ENCODE results near the gene ANKS1A.
"Not testable (repeated sequence)": the region's sequence is repeated elsewhere in the genome, so short reads cannot be mapped to it uniquely, and the experiment has no call there.

Gene ANKS1A

DNA sequence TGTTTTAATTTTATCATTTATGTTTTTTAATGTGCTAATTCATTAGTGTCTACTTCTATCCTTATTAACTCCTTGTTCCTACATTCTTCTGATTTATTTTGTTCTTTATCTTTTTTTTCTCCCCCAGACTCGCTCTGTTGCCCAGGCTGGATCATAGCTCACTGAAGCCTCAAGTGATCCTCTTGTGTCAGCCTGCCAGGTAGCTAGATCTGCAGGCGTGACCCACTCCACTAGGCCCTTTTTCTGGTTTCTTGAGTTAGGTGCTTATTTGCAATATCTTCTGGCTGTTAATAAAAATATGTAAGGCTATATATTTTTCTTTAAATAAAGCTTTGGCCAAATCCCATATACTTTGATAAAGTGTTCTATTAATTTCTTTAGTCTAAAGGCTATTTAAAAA, 4.1 kb upstream of the ANKS1A start:
- DNase-seq, result no peak

DNA sequence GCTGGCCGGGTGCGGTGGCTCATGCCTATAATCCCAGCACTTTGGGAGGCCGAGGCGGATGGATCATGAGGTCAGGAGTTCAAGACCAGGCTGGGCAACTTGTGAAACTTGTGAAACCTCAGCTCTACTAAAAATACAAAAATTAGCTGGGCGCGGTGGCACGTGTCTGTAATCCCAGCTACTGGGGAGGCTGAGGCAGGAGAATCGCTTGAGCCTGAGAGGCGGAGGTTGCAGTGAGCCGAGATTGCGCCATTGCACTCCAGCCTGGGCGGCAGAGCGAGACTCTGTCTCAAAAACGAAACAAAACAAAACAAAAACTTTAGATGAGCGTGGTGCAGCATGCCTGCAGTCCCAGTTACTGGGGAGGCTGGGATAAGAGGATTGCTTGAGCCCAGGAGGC, 3.2 kb upstream of the ANKS1A start:
- not testable (repeated sequence) for DNase-seq

DNA sequence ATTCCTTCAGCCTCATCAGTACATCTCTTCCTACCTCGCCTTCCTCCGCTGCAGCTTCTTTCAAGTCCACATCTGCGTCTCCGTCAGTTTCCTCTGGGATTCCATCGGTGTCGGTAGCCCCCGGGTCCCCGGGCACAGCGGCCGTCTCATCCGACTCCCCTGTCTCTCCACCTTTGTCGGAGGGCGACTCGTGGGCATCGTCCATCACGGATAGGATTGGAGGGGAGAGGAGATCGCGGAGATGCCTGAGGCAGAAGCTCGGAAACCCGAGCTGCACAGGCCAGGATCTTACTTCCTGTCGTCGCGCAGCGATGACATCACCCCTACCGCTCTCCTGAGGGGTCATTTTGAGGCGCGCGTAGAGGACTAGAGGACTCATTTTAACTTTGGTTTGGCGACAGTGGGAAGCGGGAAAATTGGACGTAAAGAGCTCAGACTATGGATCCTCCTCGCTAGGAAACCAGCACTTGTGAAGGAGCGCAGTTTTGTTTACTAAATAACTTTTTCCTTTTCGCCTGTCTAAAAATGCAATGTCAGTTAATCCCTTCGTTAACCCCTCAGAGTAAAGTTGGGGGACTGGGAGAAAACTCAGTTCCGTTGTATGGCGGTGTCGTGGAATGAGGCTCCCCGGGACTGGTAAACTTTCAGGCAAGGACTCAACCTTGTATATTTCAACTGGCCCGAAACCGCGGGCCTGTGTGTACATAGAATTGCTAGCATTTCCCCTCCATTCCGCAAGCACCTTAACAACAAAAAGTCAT, 1.1 kb upstream of the ANKS1A start, which contains the start of gene TAF11:
Gene TAF11, minus strand, starts transcription at position 290 of the 761 bp plus-strand sequence. Its CDS starts 85 bp downstream, at position 205.
- peak; percentile 87 to 96 for DNase-seq

DNA sequence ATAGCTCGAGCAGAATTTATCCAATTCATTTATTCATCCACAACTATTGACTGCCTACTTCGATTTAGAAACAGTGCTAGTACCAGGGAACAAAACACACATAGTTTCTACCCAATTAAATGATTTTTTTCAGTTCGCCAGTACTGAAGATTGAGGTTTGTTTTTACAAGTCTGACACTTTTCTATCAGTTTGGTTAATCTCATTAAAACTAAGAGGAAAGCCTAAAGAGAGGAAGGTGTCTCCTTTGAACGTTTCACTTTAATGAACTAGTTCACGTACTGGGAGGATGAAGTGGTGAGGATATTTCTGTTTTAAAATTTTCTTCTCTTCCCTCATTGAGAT, 570 bp upstream of the ANKS1A start:
- DNase-seq, result no peak

DNA sequence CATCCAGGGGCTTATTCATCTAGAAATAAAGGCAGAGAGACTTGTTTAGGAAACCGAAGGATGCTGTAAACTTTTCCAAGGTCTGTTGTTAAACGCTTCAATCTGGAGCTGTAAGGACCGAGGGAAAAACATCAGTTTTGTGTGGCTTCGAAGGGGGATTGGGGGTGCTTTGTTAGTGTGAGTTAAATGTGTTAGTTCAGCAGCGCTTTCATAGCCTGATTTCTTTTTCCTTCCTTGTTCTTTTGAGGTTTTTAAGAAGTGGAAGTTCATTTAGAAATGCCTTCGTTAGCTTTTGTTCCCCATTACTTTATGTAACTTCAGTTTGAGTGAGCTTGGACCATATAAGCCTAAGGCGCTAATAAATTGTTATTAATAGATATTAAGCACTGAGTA, 1.5 kb downstream of the ANKS1A start:
- DNase-seq, result no peak

DNA sequence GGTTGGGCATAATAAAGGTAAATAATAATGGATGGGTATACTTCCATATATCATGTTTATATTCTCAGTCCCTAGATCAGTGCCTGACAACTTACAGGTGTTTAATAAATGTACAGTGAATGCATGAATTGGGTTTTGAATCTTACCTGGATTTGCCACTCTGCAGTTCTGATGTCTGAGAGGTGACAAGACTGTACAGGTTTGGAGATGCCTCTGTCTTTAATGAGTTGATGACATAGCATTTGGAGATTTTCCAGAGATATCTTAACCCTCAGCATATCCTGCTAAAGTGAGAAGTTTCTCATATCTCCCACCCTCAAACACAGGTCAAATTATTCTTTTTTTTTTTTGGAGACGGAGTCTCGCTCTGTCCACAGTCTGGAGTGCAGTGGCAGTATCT, 2.2 kb downstream of the ANKS1A start:
- no peak for DNase-seq

DNA sequence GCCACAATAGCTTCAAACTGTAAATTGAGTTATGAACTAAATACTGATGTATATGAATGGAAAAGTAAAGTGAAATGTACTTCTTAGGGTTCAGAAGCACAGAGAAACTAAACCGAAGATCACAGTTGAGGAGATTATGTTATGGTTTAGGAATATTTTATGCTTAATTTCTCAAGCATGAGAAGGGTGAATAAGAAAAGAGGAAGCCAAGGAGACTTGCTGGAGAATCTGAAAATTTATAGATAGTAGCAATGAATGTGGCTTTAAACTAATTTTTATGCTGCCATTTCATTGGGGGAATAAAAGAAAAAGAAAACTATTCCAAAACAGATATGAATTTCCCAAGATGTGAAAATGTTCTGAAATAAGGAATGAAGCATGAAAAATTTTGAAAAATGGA, 5.6 kb downstream of the ANKS1A start:
- DNase-seq, result no peak

DNA sequence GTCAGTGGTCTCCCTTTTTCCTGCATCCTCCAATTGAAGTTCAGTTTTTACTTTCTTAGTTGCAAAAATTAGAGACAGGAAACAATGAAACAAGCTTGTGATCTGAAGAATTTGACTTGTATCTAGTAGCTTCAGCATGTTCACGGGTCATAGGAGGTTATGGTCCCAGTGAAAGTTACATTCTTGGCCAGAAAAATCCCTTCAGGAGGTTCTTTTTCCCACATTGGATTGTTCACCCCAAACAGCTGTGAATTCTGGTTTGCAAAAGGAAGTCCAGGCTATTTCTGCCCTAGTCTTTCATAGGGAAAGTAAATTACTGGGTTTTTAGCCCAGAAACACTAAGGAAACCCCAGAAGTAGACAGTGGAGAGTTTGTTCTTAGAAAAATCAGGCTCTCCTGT, 8.1 kb downstream of the ANKS1A start:
- DNase-seq, result no peak

DNA sequence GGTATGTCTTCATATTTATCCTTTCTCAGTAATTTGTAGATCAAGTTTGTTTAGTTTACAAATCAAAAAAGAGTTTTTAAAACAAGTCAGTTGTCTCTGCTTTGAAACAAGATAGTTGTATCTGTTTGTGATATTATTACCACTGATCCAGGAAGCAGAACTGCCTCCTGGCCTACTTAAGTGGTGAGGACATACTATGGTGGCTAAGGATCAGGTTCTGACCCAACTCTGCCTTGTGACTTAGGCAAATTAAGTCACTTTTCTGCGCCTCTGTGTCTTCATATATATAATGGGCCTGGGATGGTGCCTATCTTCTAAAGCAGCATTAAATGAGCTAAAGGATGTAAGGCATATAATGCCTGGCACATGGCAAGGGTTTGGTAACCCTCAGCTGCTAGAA, 8.7 kb downstream of the ANKS1A start:
- DNase-seq, result no peak

DNA sequence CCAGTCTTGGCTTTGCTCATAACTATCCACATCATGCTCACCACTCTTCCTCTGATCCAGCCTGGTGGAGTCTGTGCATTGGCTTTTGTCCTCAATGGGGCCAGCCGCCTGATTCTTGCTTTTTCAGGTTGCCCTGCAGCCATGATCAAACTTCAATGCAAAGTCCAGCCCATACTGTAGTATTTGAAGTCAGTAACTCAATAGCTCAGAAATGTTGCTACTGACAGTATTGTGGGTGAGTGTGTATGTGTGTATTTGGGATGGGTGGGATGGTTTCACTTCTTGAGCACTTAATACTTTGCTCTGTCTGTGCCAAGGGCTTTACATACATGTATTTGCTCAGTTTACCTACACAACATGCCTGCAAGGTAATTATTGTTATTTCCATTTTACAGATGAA, 10.7 kb downstream of the ANKS1A start:
- not testable (repeated sequence) for DNase-seq

DNA sequence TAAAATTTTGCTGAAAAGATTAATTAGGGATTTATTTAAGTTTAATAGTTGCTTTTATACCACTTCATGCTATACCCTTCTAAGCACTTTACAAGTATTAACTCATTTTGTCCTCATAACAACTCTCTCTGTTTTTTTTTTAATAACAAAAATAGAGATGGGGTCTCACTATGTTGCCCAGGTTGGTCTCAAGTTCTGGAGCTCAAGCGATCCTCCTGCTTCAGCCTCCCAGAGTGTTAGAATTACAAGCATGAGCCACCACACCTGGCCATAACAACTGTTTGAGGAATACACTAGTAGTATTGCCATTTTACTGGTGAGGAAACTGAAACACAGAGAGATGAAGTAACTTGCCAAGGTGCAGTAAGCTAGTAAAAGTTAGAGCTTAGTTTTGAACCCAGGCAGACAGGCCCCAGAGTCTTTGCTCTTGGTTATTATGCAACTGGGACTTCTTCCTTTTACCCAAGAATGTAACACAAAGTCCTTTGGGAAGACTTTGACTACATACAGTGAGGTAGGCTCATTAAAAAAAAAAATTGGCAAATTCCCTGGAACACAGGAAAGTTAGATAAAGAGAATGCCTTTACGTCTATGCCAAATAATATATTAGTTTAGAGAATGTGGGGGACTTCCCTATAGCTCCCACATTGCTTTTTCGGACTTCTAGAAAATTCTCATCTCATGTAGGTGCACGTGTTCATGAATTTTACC, 11.4 kb downstream of the ANKS1A start:
- DNase-seq, result no peak

DNA sequence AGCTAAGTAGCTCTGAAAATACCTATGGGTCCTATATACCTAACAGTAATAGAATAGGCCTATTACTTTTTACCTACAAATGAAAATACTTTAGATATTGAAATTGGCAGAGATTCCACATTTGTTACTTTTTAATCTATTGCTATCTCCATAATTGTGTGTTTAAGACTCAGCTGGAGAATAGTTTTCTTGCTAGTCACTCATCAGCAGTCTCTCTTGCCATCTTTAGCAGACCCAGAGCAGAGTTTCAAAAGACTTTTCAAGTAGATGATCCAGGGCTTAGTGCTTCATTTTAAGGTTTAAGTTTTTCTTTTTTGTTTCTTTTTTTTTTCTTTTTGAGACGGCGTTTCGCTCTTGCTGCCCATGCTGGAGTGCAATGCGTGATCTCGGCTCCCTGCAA, 12.9 kb downstream of the ANKS1A start:
- no peak for DNase-seq

DNA sequence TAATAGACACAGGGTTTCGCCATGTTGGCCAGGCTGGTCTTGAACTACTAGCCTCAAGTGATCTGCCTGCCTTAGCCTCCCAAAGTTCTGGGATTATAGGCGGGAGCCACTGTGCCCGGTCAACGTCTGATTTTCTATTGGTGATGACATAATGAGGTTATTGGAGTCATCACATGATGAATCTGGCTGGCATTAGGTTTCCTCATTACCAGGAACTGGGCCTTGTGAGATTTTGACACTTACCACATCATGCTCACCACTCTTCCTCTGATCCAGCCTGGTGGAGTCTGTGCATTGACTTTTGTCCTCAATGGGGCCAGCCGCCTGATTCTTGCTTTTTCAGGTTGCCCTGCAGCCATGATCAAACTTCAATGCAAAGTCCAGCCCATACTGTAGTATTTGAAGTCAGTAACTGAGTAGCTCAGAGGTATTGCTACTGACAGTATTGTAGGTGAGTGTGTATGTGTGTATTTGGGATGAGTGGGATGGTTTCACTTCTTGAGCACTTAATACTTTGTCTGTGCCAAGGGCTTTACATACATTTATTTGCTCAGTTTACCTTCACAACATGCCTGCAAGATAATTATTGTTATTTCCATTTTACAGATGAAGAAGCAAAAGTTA, 16.0 kb downstream of the ANKS1A start:
- DNase-seq, result no peak

DNA sequence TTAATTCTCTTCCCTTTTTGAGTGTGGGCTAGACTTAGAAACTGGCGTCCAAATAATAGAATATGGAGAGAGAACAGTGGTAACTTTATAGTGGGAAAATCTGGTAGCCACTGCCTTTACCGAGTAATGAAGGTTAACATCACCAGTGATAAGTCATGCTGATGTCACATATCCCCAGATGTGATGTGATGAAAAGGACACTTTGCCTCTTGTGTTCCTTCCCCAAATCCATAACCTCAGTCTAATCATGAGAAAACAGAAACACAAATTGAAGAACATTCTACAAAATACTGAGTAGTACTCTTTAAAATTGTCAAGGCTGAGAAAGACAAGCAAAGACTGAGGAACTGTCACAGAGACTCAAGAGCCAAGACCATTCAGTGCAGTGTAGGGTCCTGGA, 17.8 kb downstream of the ANKS1A start:
- DNase-seq, result no peak

DNA sequence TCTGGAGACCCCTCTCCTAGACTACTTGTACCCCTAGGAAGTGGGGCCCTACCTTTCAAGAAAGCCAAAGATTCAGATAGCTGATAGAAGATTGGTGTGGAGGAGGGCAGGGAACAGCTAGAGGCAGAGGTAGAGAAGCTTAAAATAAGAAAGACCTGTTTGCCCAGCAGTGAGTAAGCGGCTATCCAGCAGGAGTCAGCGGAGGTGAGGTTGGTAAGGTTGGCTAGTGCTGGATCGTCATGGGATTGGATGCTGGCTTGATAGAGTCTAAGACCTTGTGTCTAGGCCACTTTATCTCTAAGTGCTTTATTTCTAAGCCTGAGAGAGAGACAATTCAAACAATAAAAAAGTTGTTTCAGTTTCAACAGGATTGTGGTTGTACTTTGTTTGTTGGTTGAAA, 19.1 kb downstream of the ANKS1A start:
- no peak for DNase-seq

DNA sequence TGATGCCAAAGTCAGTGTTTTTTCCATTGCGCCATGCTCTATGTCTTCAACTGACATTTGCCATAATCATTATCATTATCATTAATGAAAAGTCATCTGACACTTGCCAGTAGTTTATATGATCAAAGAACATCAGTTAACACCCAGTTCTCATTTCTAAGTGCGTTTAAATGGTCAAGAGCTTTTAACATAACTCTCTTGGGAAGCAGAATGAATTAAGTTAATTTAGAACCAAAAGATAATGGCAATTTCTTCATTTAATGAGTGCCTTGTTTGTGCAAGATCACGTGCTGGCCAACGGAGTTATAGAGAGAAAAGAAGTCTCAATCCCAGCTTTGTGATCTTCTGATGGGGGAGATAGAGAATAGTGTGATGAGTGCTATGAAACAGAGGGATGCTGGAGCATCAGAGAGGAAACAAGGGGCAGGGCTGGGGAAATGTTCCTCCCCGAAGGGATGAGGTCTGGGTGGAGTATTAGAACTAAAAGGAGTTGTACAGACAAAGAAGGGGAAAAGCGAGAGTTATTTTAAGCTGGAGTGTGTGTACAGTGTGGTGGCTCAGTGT, 20.3 kb downstream of the ANKS1A start:
- no peak for DNase-seq

DNA sequence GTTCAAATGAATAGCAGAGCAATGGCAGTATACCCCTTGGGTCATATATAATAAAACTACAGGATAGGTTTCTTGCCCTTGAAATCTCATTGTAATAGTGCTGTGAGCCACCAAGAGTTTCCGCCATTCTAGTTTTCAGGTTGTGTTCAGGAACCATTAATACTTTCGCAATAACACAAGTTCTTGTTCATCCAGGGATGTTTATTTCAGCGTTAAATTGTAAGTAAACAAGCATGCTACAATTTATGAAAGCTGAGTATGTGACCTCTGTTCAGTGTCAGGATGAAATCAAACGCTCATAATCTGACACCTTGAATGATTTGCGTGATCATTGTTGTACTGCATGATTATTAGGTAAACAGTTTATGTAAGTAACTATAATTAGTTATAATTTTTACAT, 22.8 kb downstream of the ANKS1A start:
- DNase-seq, result no peak

DNA sequence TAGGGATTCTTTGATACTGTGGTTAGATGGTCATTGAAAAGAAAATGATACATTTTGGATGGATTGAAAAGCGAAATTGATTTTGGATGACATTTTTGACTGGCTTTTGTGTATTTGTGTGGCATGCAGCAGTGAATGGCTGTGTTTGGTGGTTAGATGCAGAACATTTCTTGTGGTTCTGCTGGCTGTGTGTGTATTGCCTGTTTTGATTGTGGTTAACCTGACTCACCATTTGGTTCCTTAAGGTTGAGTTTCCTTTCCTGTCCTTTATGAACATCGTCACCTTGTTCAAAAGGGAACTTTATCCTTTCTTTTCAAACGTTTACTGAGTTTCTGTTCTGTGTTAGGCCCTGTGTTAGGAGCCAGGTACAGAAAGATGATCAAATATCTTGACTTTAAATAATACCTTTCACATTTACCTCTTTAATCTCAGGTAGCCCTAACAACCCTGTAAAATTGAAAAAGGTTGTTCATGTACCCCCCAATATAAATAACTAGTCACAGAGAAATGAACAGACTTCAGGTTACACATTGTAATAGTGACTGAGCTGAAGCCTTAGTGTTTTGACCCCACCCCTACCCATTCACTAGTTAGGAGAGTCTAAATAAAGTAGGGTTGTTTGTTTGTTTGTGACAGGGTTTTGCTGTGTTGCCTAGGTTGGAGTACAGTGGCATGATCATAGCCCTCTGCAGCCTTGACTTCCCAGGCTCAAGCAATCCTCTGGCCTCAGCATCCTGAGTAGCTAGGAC, 23.8 kb downstream of the ANKS1A start:
- no peak for DNase-seq

DNA sequence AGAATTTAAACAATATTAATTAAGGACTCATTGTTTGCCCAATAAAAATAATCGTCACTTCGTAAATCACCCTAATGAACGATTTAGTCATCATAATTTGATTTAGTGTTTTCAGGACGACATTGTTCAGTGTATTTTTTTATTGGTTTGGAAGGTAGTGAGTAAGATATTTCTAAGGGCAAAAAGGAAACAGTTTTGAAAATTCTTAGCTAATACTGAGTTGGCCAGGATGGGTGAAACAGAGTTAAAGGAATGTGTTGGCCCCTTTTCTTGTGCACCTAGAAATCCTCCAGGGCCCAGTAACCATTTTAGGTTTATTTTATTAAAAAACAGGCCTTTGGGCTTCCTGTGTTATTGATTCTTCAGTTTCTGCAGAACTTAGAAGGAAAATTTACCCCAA, 25.3 kb downstream of the ANKS1A start:
- no peak for DNase-seq

DNA sequence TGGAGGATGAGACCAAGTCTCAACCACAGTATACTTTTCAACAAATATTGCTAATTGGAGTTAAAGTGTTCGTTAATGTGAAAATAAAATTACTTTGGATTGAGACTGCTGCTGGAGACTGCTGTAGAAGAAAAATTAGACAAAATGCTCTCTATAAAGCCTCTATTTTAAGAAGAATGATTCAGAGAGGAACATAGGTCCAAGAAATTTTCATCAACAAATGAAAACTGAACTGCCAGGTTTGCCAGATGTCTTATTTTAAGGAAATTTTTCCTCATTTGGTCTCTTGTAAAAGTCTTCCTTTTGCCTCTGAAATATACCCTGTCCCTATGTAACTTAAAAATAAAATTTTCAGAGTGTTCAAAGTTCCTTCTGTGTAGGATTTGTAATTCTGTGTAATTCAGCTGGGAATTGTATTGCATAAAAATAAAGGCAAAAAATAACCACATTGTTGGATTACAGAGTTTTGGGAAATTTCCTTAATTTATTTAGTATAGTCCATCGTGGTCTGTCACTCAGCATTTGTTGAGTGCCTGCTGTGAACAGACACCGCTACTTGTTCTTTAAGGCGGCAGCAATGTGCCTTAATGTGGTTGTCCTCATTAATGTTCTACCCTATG, 27.4 kb downstream of the ANKS1A start:
- no peak for DNase-seq

DNA sequence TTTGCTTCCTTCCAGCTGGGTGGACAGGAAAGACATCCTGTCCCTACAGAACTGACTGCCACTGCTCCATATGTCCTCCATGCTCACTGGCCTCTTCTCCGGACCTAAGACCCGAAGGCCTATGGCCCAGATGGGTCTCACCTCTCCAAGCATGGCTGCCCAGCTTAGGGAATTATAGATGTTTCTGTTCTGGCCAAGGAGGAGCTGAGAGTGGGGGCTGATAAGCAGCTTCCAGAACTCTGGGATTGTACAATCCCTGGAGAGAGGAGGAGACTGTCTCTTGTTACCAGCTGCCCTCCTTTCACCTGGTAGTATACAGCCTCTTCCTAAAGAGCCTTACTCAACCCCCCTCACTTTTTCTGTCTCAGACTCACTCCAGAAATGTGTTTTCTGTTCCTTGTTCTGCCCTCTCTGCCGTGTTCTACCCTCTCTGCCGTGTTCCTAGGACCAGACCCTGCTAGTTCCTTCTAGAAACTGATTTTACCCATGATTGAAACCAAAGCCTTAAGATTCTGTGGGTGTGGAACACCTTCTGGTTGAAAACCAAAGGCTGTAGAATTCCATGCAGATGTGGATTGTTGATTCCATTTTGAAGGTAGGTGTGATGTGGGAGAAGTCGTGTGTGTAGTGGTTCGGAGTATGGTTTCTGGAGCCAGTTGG, 28.7 kb downstream of the ANKS1A start:
- DNase-seq, result no peak

DNA sequence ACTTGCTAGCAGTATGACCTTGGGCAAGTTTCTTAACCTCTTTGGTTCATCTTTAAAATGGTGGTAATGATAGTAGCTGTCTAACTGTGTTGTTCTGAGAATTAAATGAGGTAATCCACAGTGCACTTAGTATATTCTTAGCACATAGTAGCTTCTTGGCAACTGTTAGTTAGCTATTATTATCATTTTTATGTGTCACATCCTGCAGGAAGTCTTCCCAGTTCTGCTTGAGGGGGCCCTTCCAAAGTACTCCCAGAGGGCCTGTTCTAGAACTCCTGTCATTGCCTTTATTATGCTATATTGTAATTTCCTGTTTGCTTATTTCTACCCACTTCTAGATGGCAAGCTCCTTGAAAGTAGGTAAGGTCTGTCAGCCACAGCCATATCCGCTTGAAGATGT, 30.6 kb downstream of the ANKS1A start:
- DNase-seq, result no peak
